Activated naive CD4-positive, alpha-beta T cell treated with anti-CD3 and anti-CD28 coated beads, Interleukin-2, amount 10 ng/mL, durations not matched to agents 7 days and 5 days (primary cell): ENCODE data around the gene UNC5A.
A peak's percentile ranks its signal among the peaks of the same experiment; 100 is the strongest.

Experiments used
- CTCF ChIA-PET: fragments of 350-600 bp; sonication (Branson Sonifier 250); formaldehyde crosslinking; loops from one replicate; lab custom pipeline; 2021; ENCODE audit warnings: antibody characterized with exemption; lab: Charles Lee
- DNase-seq: peaks from one replicate; pipeline ENCODE4 v3.0.0-alpha.2; 2020
- H3K27ac Mint-ChIP-seq: one replicate; pipeline ENCODE4 v1.8.0; 2021; ENCODE audit warnings: mild to moderate bottlenecking, moderate library complexity, mixed read lengths
- H3K27me3 Mint-ChIP-seq: one replicate; pipeline ENCODE4 v1.8.0; 2021; ENCODE audit warnings: mild to moderate bottlenecking, mixed read lengths
- H3K36me3 Mint-ChIP-seq: one replicate; pipeline ENCODE4 v1.8.0; 2021; ENCODE audit warnings: mixed read lengths
- H3K4me1 Mint-ChIP-seq: one replicate; pipeline ENCODE4 v1.8.0; 2021; ENCODE audit warnings: mixed read lengths
- H3K4me3 Mint-ChIP-seq: one replicate; pipeline ENCODE4 v1.8.0; 2021; ENCODE audit warnings: mild to moderate bottlenecking, moderate library complexity, mixed read lengths
- H3K9me3 Mint-ChIP-seq: one replicate; pipeline ENCODE4 v1.8.0; 2021; ENCODE audit warnings: mixed read lengths

Gene UNC5A

GRCh38 chr5:176816043-176816745, 5.8 kb downstream of the UNC5A start:
- Mint-ChIP-seq H3K27ac (no peak overlapping the region), H3K4me3 (no peak overlapping the region), H3K36me3 (no peaks in the 10 kb centered on the region), H3K4me1 (peaks cover 15% of the 10 kb centered on the region), H3K9me3 (no peaks in the 10 kb centered on the region), H3K27me3 (peaks cover 98% of the 10 kb centered on the region)
- CTCF ChIA-PET, result interaction anchor here (1.4 kb wide), 1 partner anchor 155 kb away, joined by 6 read pairs; no protein-coding TSS in a partner anchor
- no peak for DNase-seq

- Mint-ChIP-seq H3K27me3 (peaks cover 96% of the 10 kb centered on the region), H3K9me3 (no peaks in the 10 kb centered on the region), H3K4me3 (peak overlapping the region; percentile 12), H3K36me3 (no peaks in the 10 kb centered on the region), H3K27ac (no peak overlapping the region), H3K4me1 (peaks cover 12% of the 10 kb centered on the region)
- CTCF ChIA-PET, result no interaction called here
- DNase-seq, result no peak
Observed at GRCh38 chr5:176816791-176817347, 6.5 kb downstream of the UNC5A start.

GRCh38 chr5:176817369-176817840, 7.0 kb downstream of the UNC5A start:
- Mint-ChIP-seq H3K9me3 (no peaks in the 10 kb centered on the region), H3K4me1 (peaks cover 9% of the 10 kb centered on the region), H3K36me3 (no peaks in the 10 kb centered on the region), H3K27me3 (peaks cover 96% of the 10 kb centered on the region), H3K4me3 (no peak overlapping the region), H3K27ac (no peak overlapping the region)
- DNase-seq, result no peak
- CTCF ChIA-PET, result interaction anchor here (1.9 kb wide), 1 partner anchor 8 kb away, joined by 3 read pairs; no protein-coding TSS in a partner anchor

- Mint-ChIP-seq H3K4me1 (peaks cover 9% of the 10 kb centered on the region), H3K4me3 (no peak overlapping the region), H3K27ac (no peak overlapping the region), H3K9me3 (no peaks in the 10 kb centered on the region), H3K27me3 (peaks cover 94% of the 10 kb centered on the region), H3K36me3 (no peaks in the 10 kb centered on the region)
- no peak for DNase-seq
- CTCF ChIA-PET, result interaction anchor here (1.0 to 1.9 kb wide), 3 partner anchors 8 to 157 kb away, joined by 3 to 8 read pairs (median 3); no protein-coding TSS in a partner anchor
Observed at GRCh38 chr5:176817841-176818377, 7.5 kb downstream of the UNC5A start.

- Mint-ChIP-seq H3K9me3 (no peaks in the 10 kb centered on the region), H3K4me3 (peak overlapping the region; percentile 26), H3K27ac (no peak overlapping the region), H3K27me3 (peaks cover 88% of the 10 kb centered on the region), H3K36me3 (no peaks in the 10 kb centered on the region), H3K4me1 (peaks cover 9% of the 10 kb centered on the region)
- CTCF ChIA-PET, result interaction anchor here (1.0 to 1.9 kb wide), 3 partner anchors 9 to 158 kb away, joined by 3 to 8 read pairs (median 3); no protein-coding TSS in a partner anchor
- peak; percentile 40 for DNase-seq
Observed at GRCh38 chr5:176818391-176819098, 8.2 kb downstream of the UNC5A start.

GRCh38 chr5:176819476-176819875, 9.1 kb downstream of the UNC5A start:
- Mint-ChIP-seq H3K4me1 (peaks cover 9% of the 10 kb centered on the region), H3K27ac (peak overlapping the region; percentile 11), H3K36me3 (no peaks in the 10 kb centered on the region), H3K9me3 (no peaks in the 10 kb centered on the region), H3K27me3 (peaks cover 85% of the 10 kb centered on the region), H3K4me3 (no peak overlapping the region)
- CTCF ChIA-PET, result interaction anchor here (1.9 kb wide), 2 partner anchors 10 to 159 kb away, joined by 3 to 8 read pairs; no protein-coding TSS in a partner anchor
- DNase-seq, result no peak

- no peak overlapping the region for H3K4me3 Mint-ChIP-seq
- CTCF ChIA-PET, result interaction anchor here (0.7 to 1.0 kb wide), 2 partner anchors 7 to 9 kb away, joined by 3 to 4 read pairs; no protein-coding TSS in a partner anchor
- H3K4me1 Mint-ChIP-seq, result peaks cover 9% of the 10 kb centered on the region
- no peak overlapping the region for H3K27ac Mint-ChIP-seq
- H3K36me3 Mint-ChIP-seq, result no peaks in the 10 kb centered on the region
- DNase-seq, result no peak
- H3K9me3 Mint-ChIP-seq, result no peaks in the 10 kb centered on the region
- H3K27me3 Mint-ChIP-seq, result peaks cover 75% of the 10 kb centered on the region
Observed at GRCh38 chr5:176820937-176821336, 10.6 kb downstream of the UNC5A start.

GRCh38 chr5:176821441-176821840, 11.1 kb downstream of the UNC5A start:
- Mint-ChIP-seq H3K27ac (no peak overlapping the region), H3K9me3 (no peaks in the 10 kb centered on the region), H3K36me3 (no peaks in the 10 kb centered on the region), H3K4me1 (peaks cover 9% of the 10 kb centered on the region), H3K27me3 (peaks cover 70% of the 10 kb centered on the region), H3K4me3 (no peak overlapping the region)
- CTCF ChIA-PET, result interaction anchor here (1.0 kb wide), 1 partner anchor 8 kb away, joined by 3 read pairs; no protein-coding TSS in a partner anchor
- no peak for DNase-seq

- no peak overlapping the region for H3K4me3 Mint-ChIP-seq
- peaks cover 62% of the 10 kb centered on the region for H3K27me3 Mint-ChIP-seq
- H3K4me1 Mint-ChIP-seq, result peaks cover 8% of the 10 kb centered on the region
- no peak for DNase-seq
- no peaks in the 10 kb centered on the region for H3K36me3 Mint-ChIP-seq
- CTCF ChIA-PET, result interaction anchor here (0.8 to 1.0 kb wide), 2 partner anchors 9 to 162 kb away, joined by 3 read pairs; no protein-coding TSS in a partner anchor
- H3K9me3 Mint-ChIP-seq, result no peaks in the 10 kb centered on the region
- no peak overlapping the region for H3K27ac Mint-ChIP-seq
Observed at GRCh38 chr5:176822041-176822792, 11.9 kb downstream of the UNC5A start.

GRCh38 chr5:176822793-176823481, 12.6 kb downstream of the UNC5A start:
- Mint-ChIP-seq H3K4me3 (no peak overlapping the region), H3K36me3 (no peaks in the 10 kb centered on the region), H3K27me3 (peaks cover 61% of the 10 kb centered on the region), H3K9me3 (no peaks in the 10 kb centered on the region), H3K4me1 (peaks cover 8% of the 10 kb centered on the region), H3K27ac (no peak overlapping the region)
- DNase-seq, result no peak
- CTCF ChIA-PET, result no interaction called here

- Mint-ChIP-seq H3K4me3 (no peak overlapping the region), H3K9me3 (no peaks in the 10 kb centered on the region), H3K27ac (no peak overlapping the region), H3K36me3 (no peaks in the 10 kb centered on the region), H3K4me1 (no peaks in the 10 kb centered on the region), H3K27me3 (peaks cover 51% of the 10 kb centered on the region)
- no peak for DNase-seq
- CTCF ChIA-PET, result no interaction called here
Observed at GRCh38 chr5:176823869-176824412, 13.6 kb downstream of the UNC5A start.

GRCh38 chr5:176824604-176825003, 14.2 kb downstream of the UNC5A start:
- Mint-ChIP-seq H3K4me1 (no peaks in the 10 kb centered on the region), H3K27me3 (peaks cover 44% of the 10 kb centered on the region), H3K9me3 (no peaks in the 10 kb centered on the region), H3K27ac (no peak overlapping the region), H3K4me3 (no peak overlapping the region), H3K36me3 (no peaks in the 10 kb centered on the region)
- no peak for DNase-seq
- CTCF ChIA-PET, result no interaction called here

GRCh38 chr5:176825234-176825633, 14.9 kb downstream of the UNC5A start:
- CTCF ChIA-PET, result no interaction called here
- Mint-ChIP-seq H3K4me3 (no peak overlapping the region), H3K4me1 (no peaks in the 10 kb centered on the region), H3K27me3 (peaks cover 38% of the 10 kb centered on the region), H3K36me3 (no peaks in the 10 kb centered on the region), H3K27ac (no peak overlapping the region), H3K9me3 (peaks cover 1% of the 10 kb centered on the region)
- no peak for DNase-seq
